SK-N-MC (cell line): Measurements from ENCODE around the gene AMFR.

Source experiments
- EZH2 ChIP-seq: fragments of 200-600 bp; sonication (generic); IDR thresholded peaks from one replicate; pipeline ENCODE4 v1.6.1; 2017; ENCODE audit warnings: antibody characterized with exemption
- POLR2AphosphoS5 ChIP-seq: IDR thresholded peaks from 2 replicates; pipeline ENCODE4 v1.6.1; 2012; ENCODE audit warnings: mild to moderate bottlenecking, low read depth, low read length, borderline replicate concordance

DNA sequence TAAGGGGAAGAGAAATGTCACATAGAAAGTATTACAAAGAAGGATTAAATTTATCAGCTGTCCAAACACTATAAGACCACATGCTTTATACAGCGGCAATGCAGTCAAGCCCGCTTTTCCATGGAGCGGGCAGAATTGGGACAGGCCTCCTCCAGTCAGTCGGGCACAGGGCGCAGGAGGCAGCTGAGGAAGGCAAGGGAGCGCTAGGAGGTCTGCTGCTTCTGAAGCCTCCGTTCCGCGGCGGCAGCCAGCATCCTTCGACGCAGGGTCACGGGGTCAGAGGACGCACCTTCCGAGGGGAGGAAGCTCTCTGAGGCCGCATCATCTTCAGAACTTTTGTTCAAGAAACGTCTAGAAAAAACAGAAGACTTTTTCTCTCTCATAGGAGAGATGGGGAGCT is 62.6 kb downstream of the AMFR start:
- TF ChIP-seq POLR2AphosphoS5: no peak
- TF ChIP-seq EZH2: no peak
